Retinal pigment epithelial cell (primary cell): ENCODE results near the gene PRLR.

Experiments
- DNase-seq: peaks from one replicate; pipeline ENCODE4 v3.0.0-alpha.2; 2010; ENCODE audit warnings: low read depth
- H3K4me3 ChIP-seq: 2 replicates; pipeline ENCODE4 v1.5.1; 2011; ENCODE audit warnings: mild to moderate bottlenecking, low read length, control low read depth, moderate library complexity
- TF ChIP-seq, protein P1 (sequence below): conservative IDR thresholded peaks from 2 replicates; pipeline ENCODE4 v1.5.1; 2011; ENCODE audit warnings: low read depth, low read length, control low read depth, inconsistent platforms

PRLR gene

DNA sequence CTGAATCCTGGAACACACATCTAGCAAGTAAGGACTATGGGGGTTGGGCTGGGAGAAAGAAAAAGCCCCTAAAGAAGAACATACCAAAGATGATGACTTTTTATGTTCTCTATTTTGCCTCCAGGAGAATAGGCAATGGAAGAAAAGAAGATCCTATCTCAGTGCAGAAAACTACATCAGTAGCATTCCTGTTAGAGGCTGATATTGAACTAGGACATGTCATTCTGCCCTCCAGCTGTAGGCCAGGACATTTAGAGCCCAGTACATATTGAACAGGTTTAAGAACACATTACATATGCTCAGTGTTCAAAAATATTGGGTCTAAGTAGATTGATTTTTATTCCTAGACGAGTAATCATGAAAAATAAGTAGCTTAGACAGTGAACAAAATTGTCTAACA lies 24.7 kb downstream of the PRLR start:
- H3K4me3 ChIP-seq: no peak overlapping the region
- TF ChIP-seq, protein P1, sequence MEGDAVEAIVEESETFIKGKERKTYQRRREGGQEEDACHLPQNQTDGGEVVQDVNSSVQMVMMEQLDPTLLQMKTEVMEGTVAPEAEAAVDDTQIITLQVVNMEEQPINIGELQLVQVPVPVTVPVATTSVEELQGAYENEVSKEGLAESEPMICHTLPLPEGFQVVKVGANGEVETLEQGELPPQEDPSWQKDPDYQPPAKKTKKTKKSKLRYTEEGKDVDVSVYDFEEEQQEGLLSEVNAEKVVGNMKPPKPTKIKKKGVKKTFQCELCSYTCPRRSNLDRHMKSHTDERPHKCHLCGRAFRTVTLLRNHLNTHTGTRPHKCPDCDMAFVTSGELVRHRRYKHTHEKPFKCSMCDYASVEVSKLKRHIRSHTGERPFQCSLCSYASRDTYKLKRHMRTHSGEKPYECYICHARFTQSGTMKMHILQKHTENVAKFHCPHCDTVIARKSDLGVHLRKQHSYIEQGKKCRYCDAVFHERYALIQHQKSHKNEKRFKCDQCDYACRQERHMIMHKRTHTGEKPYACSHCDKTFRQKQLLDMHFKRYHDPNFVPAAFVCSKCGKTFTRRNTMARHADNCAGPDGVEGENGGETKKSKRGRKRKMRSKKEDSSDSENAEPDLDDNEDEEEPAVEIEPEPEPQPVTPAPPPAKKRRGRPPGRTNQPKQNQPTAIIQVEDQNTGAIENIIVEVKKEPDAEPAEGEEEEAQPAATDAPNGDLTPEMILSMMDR: no peak
- no peak for DNase-seq

DNA sequence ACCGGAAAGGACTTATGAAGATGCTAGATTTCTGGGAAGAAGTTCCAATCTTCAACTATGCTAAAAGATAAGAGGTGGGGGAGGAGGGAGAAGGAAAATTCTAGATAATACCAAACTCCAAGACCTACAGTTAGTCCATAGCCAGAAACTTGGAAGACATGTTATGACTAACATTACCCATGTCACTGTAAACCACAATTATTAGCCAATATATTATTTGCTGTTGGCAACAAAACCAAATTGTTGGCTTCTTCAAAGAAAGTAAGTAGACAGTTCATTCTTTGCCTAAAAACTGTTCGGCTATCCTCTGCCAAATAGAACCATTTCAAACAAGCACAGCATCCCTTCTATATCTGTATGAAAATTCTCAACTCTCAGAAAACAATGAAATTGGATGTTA lies 25.1 kb downstream of the PRLR start:
- no peak for DNase-seq
- TF ChIP-seq, protein P1: no peak
- no peak overlapping the region for H3K4me3 ChIP-seq

DNA sequence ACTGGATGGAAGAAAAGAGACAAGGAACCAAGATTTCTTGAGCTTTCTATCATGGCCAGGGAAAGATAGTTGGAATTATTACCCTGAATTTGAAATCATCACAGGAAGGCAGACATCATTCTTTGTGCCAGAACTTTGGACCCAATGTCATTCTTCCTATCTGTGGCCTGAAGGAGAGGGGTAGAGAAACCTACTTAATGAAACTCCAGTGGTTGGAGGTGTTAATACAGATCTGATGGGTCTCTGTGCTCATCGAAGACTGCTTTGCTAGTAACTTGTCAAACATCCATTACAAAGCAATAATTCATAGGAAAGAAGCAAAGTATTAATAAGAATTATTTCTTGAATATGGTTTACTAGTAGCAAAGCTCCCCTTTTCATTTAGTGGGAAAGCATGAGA lies 26.9 kb downstream of the PRLR start:
- no peak overlapping the region for H3K4me3 ChIP-seq
- no peak for DNase-seq
- TF ChIP-seq, protein P1: no peak

DNA sequence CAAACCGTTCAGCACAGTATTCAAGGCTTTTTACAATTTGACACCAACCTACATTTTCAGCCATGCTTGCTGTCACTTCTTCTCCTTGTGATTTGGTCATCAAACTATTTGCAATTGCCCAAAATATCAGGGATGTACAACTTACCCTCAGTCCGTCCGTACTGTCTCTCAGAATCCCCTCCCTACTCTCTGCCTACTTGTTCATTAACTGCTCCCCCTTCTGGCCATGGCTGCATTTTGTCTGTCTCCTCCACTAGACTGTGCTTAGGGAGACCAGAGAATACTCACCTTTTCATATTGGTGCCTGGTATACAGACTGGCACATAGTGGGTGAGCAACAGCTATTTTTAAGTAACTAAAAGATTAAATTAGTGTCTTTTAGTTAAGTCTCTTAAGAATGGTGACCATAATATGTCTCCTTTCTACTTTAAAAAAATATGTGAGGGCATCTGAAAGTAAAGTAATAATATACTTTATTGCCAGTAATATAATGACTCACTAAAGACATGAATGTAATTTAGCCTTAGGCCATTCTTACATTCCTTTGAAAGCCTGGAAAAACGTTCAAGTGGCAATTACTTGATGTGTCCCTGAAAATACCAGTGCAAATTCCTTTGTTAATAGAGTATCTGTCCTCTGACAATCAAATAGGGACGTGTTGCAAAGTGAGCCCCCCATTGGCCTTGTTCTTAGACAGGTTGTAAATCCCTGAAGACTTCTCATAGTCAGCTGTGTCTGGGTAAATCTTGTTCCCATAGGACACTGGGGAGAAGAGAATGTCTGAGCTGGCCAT lies 27.8 kb downstream of the PRLR start:
- TF ChIP-seq, protein P1: peak; percentile 69
- no peak overlapping the region for H3K4me3 ChIP-seq
- no peak for DNase-seq

DNA sequence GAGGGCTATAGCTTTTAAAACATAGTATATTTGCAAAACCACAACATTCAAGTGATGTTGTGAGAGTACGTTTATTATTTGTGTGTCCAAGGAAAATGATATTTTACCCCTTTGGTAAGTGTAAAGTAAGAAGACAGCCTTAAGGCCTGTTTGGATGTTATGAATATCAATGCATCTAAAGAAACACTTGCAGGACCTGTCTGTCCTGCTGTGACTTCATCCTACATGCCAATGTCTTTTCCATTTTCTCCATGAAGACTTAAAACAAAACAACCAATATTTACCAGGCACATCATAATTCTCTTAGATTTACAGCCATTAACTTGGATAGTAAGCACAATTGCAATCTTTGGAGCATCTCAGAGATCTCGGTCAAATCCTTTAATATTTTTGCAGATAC lies 29.0 kb downstream of the PRLR start:
- no peak for DNase-seq
- H3K4me3 ChIP-seq: no peak overlapping the region
- TF ChIP-seq, protein P1: no peak

DNA sequence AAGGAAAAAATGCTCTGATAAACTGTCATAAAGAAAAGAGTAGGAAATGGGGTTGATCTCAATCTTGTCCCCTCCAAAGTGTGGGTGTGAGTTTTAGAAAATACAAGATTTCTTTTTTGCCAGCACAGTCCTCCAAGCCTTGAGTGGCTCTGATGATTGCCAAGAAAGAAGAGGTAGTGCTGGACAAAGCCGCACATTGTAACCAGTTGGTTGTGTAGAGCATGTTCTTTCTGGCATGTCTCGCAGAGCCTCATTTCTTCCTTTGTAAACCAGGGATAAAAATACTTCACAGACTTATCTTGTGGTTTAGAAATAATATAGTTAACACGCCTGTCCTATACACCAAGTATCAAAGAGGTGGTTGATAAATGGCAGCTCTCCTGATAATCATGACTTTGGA lies 30.4 kb downstream of the PRLR start:
- TF ChIP-seq, protein P1: no peak

DNA sequence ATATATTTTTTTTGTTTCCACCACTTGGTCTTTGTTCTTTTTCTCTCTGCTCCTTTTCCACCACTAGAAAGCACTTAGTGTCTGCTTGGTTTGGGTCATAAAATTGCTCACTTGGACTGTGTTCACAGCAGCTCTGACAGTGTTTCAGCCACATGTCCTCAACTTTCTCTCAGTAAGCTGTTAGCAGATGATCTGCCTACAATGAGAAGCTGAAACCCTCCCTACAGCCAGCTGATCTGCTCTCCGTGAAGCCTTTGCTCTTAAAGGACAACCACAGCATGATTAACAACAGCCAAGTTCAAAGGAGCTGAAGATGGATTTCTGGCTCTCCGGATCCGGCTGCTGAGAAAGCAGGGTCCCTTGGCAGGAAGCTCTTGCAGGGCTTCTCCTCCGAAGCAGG lies 31.6 kb downstream of the PRLR start:
- no peak overlapping the region for H3K4me3 ChIP-seq
- TF ChIP-seq, protein P1: no peak
- no peak for DNase-seq

More for the DNA sequence above, 30.4 kb downstream of the PRLR start:
- DNase-seq: no peak
- H3K4me3 ChIP-seq: no peak overlapping the region
